PC-3 (cell line): ENCODE data around the gene CRHBP.

Source experiments
- EZH2 ChIP-seq: fragments of 300-600 bp; sonication (generic); IDR thresholded peaks from one replicate; pipeline ENCODE4 v1.6.1; 2017; ENCODE audit warnings: antibody characterized with exemption, mild to moderate bottlenecking, low read length; ENCODE audit not compliant: unreplicated experiment
- TF ChIP-seq, protein P1 (sequence below): fragments of 300-600 bp; sonication (generic); conservative IDR thresholded peaks from 2 replicates; pipeline ENCODE4 v1.5.1; 2017; ENCODE audit warnings: antibody characterized with exemption, low read depth, mild to moderate bottlenecking, low read length

DNA sequence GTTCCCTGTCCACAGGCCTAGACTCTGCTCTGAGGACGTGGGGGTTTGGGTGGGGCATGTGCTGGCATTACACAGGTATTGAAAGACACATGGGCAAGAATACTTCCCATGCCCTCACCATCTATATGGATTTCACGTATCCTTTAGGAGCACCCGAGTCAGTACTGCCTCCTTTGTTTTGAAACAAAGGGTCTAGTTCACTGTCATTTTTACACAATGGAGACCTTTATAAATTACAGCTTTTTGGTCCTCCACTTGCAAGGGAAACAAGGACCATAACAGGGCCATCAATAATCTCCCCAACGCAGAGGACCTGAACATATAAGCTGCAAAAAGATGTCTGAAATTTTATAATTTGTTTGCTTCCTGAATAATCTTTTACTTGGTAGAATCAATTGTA, 24.9 kb upstream of the CRHBP start:
- TF ChIP-seq, protein P1, sequence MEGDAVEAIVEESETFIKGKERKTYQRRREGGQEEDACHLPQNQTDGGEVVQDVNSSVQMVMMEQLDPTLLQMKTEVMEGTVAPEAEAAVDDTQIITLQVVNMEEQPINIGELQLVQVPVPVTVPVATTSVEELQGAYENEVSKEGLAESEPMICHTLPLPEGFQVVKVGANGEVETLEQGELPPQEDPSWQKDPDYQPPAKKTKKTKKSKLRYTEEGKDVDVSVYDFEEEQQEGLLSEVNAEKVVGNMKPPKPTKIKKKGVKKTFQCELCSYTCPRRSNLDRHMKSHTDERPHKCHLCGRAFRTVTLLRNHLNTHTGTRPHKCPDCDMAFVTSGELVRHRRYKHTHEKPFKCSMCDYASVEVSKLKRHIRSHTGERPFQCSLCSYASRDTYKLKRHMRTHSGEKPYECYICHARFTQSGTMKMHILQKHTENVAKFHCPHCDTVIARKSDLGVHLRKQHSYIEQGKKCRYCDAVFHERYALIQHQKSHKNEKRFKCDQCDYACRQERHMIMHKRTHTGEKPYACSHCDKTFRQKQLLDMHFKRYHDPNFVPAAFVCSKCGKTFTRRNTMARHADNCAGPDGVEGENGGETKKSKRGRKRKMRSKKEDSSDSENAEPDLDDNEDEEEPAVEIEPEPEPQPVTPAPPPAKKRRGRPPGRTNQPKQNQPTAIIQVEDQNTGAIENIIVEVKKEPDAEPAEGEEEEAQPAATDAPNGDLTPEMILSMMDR, result no peak
- TF ChIP-seq EZH2, result no peak
